Right lung (tissue), 10 donors: Measurements from ENCODE around the gene PEX14. TPM values are rescaled to one million over a fixed set of nuclear protein-coding genes. Genes with fewer than 3 reads are reported as not detected.
"Not testable (repeated sequence)": the region's sequence is repeated elsewhere in the genome, so short reads cannot be mapped to it uniquely, and the experiment has no call there.

ENCODE experiments used
- DNase-seq, 2 donors: peaks; one replicate each; pipeline ENCODE4 v3.0.0-alpha.2; 2013
- long read RNA-seq, 8 donors: transcript quantifications; one replicate each; lab custom pipeline, GENCODE V29; 2026
- polyA plus RNA-seq, 5 donors: library from polyadenylated mRNA; unstranded; fragments of 120-200 nt; gene quantifications; one replicate each; pipeline versions ENCODE4 v1.2.1 to v1.2.3, GENCODE V29; 2013; ENCODE audit warnings: inconsistent platforms in 1 of 5, low replicate concordance in 1 of 5; ENCODE audit not compliant: insufficient read length in 5 of 5, insufficient read depth in 1 of 5

PEX14 gene, protein sequence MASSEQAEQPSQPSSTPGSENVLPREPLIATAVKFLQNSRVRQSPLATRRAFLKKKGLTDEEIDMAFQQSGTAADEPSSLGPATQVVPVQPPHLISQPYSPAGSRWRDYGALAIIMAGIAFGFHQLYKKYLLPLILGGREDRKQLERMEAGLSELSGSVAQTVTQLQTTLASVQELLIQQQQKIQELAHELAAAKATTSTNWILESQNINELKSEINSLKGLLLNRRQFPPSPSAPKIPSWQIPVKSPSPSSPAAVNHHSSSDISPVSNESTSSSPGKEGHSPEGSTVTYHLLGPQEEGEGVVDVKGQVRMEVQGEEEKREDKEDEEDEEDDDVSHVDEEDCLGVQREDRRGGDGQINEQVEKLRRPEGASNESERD
- polyA plus RNA-seq: 10 to 100 TPM; 15.0 to 23.4 (median 19.9) TPM
- long read RNA-seq, donor 1, partial matches to known transcripts: 23 of 27 reads
- long read RNA-seq, donor 1, other reads (novel, unspliced or antisense): 0 of 27 reads
- long read RNA-seq, donor 2, partial matches to known transcripts: 0 of 4 reads
- long read RNA-seq, donor 2, other reads (novel, unspliced or antisense): 0 of 4 reads
- long read RNA-seq, donor 3, partial matches to known transcripts: 6 of 10 reads
- long read RNA-seq, donor 3, other reads (novel, unspliced or antisense): 0 of 10 reads
- long read RNA-seq, donor 4, partial matches to known transcripts: 0 of 3 reads
- long read RNA-seq, donor 4, other reads (novel, unspliced or antisense): 0 of 3 reads
- long read RNA-seq, donor 5, transcript PEX14-201 (9 exons, 1,985 nt): major isoform, 6 of 13 reads
- long read RNA-seq, donor 5, partial matches to known transcripts: 6 of 13 reads
- long read RNA-seq, donor 5, other reads (novel, unspliced or antisense): 0 of 13 reads
- long read RNA-seq, donor 6, transcript PEX14-201 (9 exons, 1,985 nt): major isoform, 8 of 8 reads
- long read RNA-seq, donor 6, partial matches to known transcripts: 0 of 8 reads
- long read RNA-seq, donor 6, other reads (novel, unspliced or antisense): 0 of 8 reads
- long read RNA-seq, donor 7, partial matches to known transcripts: 0 of 1 reads
- long read RNA-seq, donor 7, other reads (novel, unspliced or antisense): 0 of 1 reads
- long read RNA-seq, donor 8, partial matches to known transcripts: 0 of 1 reads
- long read RNA-seq, donor 8, other reads (novel, unspliced or antisense): 0 of 1 reads

DNA sequence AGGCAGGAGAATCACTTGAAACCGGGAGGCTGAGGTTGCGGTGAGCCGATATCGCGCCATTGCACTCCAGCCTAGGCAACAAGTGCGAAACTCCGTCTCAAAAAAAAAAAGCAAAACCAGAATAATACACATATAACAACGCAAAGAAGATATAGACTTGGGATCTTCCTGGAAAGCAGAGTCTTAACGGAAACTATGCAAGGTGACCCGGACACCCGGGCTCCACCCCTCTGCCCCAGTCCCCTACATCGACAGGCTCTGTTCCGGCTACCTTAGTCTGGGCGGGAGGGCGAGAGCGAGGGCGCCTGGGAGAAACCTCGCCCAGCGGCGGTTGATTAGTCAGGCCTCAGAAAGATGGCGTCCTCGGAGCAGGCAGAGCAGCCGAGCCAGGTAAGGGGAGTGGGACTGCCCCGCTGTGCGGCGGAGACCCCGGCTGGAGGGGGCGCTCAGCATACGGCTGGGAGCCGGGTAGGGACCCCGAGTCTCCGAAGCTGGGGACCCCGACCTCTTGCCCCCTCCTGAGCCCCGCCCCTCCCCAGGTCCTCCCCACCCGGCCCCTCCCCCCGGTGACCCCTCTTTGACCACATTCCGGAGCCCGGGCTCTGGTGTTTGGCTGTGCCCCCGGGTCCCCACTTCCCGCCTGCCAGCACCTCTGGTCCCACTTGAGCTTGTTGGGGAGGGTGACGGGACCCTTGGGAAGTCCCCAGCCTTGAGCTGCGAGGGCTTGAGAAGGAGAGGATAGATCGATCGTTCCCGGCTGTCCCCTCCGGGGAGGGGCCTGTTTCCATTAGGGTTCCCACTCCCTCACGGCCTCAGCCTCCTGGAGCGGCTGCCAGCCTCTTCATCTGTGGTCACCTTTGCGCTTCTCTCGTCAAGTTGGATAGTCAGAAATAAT is at the start of gene PEX14:
Gene PEX14 (plus strand): TSS at position 338 of the 895 bp plus-strand sequence. CDS start 17 bp downstream, at position 355.
- DNase-seq: peak; percentile 73 to 78

DNA sequence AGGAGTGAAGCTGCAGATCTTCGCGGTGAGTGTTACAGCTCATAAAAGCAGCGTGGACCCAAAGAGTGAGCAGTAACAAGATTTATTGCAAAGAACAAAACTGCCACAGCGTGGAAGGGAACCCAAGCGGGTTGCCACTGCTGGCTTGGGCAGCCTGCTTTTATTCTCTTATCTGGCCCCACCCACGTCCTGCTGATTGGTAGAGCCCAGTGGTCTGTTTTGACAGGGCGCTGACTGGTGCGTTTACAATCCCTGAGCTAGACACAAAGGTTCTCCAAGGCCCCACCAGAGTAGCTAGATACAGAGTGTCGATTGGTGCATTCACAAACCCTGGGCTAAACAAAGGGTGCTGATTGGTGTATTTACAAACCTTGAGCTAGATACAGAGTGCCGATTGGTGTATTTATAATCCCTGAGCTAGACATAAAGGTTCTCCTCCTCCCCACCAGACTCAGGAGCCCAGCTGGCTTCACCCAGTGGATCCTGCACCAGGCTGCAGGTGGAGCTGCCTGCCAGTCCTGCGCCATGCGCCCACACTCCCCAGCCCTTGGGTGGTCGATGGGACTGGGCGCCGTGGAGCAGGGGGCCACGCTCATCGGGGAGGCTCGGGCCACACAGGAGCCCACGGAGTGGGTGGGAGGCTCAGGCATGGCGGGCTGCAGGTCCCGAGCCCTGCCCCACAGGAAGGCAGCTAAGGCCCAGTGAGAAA is 48.8 kb upstream of the PEX14 start:
- not testable (repeated sequence) for DNase-seq

DNA sequence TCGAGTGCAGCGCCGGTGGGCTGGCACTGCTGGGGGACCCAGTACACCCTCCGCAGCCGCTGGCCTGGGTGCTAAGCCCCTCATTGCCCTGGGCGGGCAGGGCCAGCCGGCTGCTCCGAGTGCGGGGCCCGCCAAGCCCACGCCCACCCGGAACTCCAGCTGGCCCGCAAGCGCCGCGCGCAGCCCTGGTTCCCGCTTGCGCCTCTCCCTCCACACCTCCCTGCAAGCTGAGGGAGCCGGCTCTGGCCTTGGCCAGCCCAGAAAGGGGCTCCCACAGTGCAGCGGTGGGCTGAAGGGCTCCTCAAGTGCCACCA is 48.3 kb upstream of the PEX14 start:
- not testable (repeated sequence) for DNase-seq

DNA sequence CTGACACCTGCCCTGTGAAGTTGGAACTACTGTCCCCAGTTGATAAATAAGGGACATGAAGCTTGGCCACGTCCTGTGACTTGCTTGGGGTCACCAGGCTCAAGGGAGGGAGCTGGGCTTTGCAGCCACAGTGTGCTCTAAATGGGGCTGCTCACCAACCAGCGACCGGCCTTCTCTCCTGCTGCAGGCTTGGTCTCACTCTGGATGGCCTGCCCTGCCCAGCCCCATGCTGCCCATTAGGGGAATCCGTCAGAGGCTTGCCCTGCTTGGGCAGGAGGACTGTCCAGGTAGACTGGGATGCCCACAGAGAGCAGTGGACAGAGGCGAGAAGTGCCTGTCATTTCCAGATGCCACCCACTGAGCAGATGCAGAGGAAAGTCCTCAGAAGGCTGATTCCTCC is 45.8 kb upstream of the PEX14 start:
- no peak for DNase-seq

DNA sequence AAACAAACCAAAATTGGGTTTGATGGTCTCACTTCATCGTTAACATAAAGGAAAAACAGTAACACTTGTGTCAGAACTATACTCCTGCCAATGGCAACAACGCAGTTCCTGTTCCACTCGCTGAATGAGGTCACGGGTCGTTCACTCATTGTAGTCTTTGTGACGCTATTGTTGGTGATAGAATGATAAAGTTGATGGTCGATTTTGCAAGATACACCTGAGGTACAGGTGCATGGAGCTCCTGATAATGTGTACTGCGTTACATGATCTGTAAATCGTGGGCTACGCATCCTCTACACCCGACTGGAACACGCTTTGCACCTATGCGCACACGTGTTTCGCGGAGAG is 44.9 kb upstream of the PEX14 start:
- DNase-seq: no peak

DNA sequence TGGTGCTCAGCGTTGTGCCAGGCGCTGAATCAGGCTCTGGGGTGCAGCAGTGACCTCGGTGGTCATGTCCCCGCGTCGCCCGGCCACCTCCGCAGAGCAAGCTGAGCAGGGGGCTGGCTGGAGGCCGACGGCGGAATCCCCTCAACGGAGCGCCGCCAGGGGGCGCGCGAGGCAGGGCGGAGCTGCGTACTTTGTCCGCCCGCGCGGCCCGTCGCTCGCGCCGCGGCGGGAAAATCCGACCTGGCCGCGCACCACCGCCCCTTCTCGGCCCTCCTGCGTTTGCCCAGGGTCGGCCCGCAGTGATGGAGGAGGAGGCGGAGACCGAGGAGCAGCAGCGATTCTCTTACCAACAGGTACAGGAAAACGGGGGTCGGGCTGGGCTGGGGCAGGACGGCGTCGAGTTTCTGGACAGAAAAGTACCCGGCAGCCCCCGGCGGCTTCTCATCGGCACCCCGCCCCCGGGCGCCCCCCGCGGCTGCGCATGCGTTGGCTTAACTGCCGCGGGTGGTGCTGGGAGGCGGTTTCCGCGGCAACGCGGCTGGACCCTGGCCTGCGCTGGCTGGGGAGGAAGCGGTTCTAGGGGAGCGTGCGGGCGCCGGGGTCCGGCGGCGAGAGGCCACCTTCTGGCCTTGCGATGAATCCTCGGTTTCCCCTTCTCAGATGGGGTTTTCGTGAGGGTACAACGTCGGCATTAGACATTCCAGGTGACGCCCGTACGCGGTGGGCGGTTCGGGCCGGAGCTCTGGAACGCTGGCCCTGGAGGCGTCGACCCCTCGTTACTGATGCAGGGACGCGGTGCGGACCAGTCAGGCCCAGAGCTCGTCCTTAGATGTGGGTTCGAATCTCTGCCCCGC is 44.3 kb upstream of the PEX14 start, which contains the start of gene CENPS:
Gene CENPS (plus strand): TSS at position 218 of the 854 bp plus-strand sequence. CDS start 85 bp downstream, at position 303.
- DNase-seq: peak; percentile 93 to 96

DNA sequence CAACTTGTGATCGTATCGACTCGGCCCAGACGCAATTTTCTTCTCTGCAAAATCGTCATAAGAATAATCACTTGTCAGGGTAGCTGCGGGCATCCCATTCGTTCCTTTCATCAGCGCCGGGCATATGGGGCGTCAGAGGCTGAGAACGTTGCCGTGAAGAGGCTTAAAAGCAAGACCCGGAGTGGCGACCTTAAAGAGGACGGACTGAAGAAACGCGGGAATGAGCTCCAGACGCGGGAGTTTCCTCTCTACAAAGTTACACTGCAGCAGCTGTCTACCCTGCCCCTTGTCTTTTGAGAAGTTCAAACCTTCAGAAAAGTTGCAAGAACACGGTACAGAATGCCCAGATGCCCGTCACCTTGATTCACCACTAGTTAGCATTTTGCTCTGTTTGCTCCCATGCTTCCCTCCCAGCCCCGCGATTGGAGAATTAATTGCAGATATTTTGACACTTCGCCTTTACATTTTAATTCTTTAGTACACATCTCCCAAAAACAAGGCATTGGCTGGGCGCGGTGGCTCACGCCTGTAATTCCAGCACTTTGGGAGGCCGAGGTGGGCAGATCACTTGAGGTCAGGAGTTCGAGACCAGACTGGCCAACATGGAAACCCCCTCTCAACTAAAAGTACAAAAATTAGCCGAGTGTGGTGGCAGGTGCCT is 43.5 kb upstream of the PEX14 start:
- no peak for DNase-seq

DNA sequence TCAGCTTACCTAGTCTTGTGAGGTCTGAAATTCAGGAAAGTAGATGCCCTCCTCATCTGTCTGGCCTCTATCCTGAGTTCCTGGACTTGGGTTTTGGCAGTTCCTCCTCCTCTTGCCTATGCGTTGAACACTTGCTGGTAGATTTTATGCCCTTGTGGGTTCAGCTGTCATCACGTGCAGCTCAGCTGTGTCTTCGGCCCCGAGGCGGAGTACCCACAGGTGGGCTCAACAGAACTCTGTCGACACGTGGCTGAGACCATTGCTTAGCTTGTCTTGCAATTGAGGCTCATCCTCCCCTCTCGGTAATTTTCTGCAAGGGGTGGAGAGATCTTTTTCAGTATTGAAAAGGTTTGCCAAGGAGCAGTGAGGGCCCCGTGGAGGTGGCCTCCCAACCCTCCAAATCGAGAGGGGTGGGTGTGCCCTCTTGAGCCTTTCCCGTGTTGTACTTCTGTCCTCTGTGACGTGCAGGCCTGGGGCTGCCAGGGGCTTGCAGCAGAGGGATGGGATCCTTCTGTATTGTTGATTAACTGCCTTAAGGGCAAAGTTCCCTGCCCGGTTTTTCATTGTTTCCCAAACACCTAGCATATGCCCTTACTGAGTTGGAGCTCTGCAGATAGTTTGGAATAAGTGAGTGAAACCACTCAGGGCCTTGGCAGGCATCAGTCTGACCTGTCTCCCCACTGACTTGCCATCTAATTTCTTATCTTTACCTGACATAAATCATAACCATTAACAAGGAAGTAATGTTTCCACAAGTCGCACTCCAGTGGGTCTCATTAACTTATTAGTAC is 41.6 kb upstream of the PEX14 start:
- no peak for DNase-seq

DNA sequence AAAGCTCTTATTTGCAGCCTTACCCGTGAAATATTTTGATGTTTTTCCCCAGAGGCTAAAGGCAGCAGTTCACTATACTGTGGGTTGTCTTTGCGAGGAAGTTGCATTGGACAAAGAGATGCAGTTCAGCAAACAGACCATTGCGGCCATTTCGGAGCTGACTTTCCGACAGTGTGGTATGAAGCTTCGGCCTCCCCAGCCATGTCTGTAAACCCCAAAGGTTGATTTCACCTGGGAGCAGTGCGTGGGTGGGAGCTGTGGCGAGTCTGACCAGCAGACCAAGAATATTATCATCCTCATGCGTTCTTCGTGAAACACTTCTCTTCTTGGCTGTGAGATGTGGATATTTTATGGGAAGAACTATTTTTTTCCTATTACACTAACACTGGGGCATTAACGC is 41.0 kb upstream of the PEX14 start:
- DNase-seq: no peak

DNA sequence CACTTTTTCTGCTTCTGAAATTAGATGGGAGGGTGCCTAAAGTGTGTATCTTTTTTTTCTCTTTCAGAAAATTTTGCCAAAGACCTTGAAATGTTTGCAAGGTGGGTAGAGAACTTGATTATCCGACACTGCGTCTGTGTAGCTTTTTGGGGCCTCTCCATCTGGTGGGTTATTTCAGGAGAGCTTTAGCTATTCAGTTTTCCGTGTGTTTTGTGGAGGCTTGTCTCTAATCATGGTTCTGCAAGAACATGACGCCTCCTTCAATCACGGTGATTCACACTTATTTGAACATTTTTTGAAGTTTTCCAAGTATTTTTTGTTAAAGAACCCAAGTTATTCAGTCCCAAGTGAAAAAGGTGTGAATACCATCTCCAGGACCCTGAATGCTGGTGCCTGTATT is 40.2 kb upstream of the PEX14 start:
- no peak for DNase-seq

DNA sequence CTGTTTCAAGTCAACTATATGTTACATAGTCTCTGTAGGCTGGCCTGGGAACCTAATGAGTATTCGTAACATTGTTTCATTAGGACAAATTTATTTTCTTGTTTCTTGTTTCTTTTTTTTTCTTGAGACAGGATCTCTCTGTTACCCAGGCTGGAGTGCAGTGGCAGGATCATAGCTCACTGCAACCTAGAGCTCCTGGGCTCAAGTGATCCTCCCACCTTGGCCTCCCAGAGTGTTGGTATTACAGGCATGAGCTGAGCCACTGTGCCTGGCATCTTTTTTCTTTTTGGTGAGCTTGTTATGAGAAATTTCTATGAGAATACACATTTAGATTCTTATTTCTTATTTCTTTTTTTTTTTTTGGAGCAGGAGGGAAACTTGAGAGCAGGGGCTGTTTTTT is 37.7 kb upstream of the PEX14 start:
- no peak for DNase-seq

DNA sequence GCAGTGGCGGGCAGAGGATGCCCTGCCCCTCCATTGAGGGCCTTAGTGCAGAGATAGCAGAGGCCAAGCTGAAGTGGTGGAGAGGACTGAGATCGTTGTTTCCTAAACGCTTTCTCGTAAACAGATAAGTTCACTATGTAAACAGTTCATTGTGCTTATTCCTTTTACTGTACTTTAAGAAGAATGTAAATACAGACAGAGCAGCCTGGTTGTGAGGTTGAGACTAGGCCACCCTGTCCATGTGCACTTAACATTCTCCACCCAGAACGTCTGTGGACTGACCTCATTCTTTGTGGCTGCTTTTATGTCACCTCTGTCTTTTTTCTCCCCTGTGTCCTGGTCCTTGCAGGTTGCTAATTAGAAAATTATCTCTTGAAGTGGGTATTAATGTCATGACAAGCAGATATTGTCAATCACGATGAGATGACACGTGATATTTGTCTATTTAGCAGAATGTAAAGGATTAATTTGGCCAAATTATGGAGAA is 36.0 kb upstream of the PEX14 start:
- DNase-seq: no peak

DNA sequence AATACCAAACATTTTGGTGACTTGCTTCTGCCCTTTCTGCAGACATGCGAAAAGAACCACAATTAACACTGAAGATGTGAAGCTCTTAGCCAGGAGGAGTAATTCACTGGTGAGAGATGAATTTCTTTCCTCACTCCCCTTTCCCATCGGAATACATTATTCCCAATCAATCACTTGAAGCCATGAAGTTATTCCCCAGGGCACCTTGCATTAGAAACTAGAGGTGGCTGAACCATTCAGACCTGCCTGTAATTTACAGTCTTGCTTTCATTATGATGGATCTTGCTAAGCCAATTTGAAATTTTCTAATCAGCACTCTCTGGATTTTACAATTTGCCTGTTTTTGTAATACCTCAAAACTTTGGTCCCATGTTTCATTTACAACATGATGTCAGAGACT is 34.4 kb upstream of the PEX14 start:
- no peak for DNase-seq

DNA sequence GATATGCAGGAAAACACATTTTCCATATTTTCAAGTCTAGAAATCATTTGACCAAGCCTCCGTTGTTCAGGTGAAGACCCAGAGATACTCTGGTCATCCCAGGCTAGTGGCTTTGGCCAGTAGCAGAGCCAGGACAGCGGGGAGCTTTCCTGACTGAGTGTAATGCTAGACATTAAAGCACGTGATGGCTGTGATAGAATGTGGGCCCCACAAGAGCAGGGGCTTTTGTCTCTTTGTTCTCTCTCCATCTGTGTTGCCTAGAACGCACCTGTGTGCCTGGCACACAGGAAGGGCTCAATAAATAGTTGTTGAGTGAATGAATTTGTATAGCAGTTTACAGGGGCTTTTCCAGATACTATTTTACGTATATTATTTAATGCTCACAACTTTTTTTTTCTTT is 34.0 kb upstream of the PEX14 start:
- no peak for DNase-seq

DNA sequence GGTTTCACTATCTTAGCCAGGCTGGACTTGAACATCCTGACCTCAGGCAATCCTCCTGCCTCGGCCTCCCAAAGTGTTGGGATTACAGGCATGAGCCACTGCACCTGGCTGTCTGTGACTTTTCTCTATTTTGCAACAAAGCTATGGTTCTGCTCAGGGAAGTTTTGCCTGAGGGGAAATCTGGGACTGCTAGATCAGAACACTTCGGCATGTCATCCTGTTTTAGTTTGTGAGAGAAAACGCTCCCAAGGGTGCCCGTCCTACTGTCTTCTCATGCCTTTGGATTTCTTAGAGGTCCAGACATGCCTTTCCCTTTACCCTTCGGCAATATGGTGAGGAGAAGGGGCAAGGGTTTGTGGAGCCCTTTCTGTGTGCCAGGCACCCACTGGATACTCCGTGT is 30.5 kb upstream of the PEX14 start:
- no peak for DNase-seq

DNA sequence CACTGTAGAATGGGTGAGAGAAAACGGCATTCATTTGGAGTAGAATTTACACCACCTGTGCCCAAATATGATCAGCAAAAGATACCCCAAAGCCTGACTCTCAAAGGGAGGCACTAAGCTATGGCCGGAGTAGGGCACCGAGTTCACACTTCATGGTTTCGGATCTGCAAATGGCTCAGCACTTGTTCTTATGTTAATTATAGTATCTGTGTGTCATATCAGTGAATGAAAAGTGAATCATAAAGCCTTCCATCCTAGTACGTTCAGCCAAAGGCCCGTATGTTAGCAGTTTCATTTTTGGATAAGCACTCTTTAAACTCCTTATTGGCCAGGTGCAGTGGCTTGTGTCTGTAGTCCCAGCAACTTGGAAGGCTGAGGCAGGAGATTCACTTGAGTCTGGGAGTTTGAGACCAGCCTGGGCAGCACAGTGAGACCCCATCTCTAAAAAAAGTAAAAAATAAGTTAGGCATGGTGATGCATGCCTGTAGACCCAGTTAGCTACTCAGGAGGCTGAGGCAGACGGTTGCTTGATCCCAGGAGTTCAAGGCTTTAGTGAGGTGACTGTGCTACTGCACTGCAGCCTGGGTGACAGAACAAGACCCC is 29.9 kb upstream of the PEX14 start:
- no peak for DNase-seq

DNA sequence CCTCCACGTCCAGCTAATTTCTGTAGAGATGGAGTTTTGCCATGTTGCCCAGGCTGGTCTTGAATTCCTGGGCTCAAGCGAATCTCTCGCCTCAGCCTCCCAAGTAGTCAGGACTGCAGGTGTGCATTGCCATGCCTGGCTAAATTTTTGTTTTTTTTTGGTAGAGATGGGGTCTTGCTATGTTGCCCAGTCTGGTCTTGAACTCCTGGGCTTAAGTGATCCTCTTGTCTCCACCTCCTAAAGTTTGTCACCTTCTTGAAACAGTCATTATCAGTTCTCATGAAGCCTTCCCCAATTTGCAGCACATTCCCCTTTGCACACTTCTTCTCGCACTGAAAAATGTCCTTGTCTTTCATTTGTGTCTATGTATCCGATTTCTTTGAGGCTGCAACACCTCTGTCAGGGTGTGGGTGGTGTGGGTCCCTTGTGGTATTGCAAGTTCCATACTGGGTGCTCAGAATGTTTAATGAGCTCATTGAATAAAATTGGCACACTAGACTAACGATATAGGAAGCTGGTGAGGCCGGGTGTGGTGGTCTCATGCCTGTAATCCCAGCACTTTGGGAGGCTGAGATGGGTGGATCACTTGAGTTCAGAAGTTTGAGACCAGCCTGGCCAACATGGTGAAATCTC is 27.8 kb upstream of the PEX14 start:
- DNase-seq: no peak
